ENCODE results near the gene CAMK1D.
"Not testable (repeated sequence)": the region's sequence is repeated elsewhere in the genome, so short reads cannot be mapped to it uniquely, and the experiment has no call there.

CAMK1D gene

GRCh38 chr10:12709000-12709401 is 359.7 kb downstream of the CAMK1D start:
- DNase-seq = no peak

GRCh38 chr10:12709521-12709963 is 360.2 kb downstream of the CAMK1D start:
- DNase-seq = no peak

- DNase-seq = no peak
Measured at GRCh38 chr10:12710157-12710556, 360.8 kb downstream of the CAMK1D start.

- DNase-seq = peak; percentile 88 to 94
Measured at GRCh38 chr10:12710594-12711349, 361.4 kb downstream of the CAMK1D start.

GRCh38 chr10:12711350-12711708 is 362.0 kb downstream of the CAMK1D start:
- DNase-seq = no peak

- no peak for DNase-seq
Measured at GRCh38 chr10:12712293-12712983, 363.1 kb downstream of the CAMK1D start.

GRCh38 chr10:12712984-12713316 is 363.6 kb downstream of the CAMK1D start:
- DNase-seq = not testable (repeated sequence)

GRCh38 chr10:12716042-12716441 is 366.7 kb downstream of the CAMK1D start:
- DNase-seq = no peak

GRCh38 chr10:12717981-12718707 is 368.8 kb downstream of the CAMK1D start:
- no peak for DNase-seq

GRCh38 chr10:12719365-12719764 is 370.0 kb downstream of the CAMK1D start:
- DNase-seq = no peak

GRCh38 chr10:12720217-12720981 is 371.1 kb downstream of the CAMK1D start:
- DNase-seq = no peak

- no peak for DNase-seq
Measured at GRCh38 chr10:12721334-12721733, 372.0 kb downstream of the CAMK1D start.

GRCh38 chr10:12723220-12723619 is 373.9 kb downstream of the CAMK1D start:
- DNase-seq = no peak

GRCh38 chr10:12724807-12725579 is 375.6 kb downstream of the CAMK1D start:
- no peak for DNase-seq

- not testable (repeated sequence) for DNase-seq
Measured at GRCh38 chr10:12725580-12725888, 376.2 kb downstream of the CAMK1D start.

GRCh38 chr10:12726971-12727831 is 377.9 kb downstream of the CAMK1D start:
- DNase-seq = no peak

GRCh38 chr10:12727832-12728215 is 378.5 kb downstream of the CAMK1D start:
- DNase-seq = no peak

- DNase-seq = no peak
Measured at GRCh38 chr10:12728494-12728893, 379.1 kb downstream of the CAMK1D start.

GRCh38 chr10:12729885-12730284 is 380.5 kb downstream of the CAMK1D start:
- no peak for DNase-seq

GRCh38 chr10:12730809-12731519 is 381.6 kb downstream of the CAMK1D start:
- DNase-seq = no peak

GRCh38 chr10:12733271-12733670 is 383.9 kb downstream of the CAMK1D start:
- no peak for DNase-seq

Measured in Kasumi-1 (cell line).